ENCODE data around the gene TXNDC5. TPM values are rescaled to one million over a fixed set of nuclear protein-coding genes. Genes with fewer than 3 reads are reported as not detected.
"Not testable (repeated sequence)": the region's sequence is repeated elsewhere in the genome, so short reads cannot be mapped to it uniquely, and the experiment has no call there.

The TXNDC5 gene
- total and polyA plus RNA-seq, 9 donors = 88.0 to 272 (median 107) TPM

- no peak for DNase-seq
- Histone ChIP-seq H3K27me3 (no peaks in the 10 kb centered on the region), H3K36me3 (no peaks in the 10 kb centered on the region), H3K27ac (no peak overlapping the region), H3K4me1 (ENCODE audit: insufficient read depth) (no peaks in the 10 kb centered on the region), H3K9me3 (no peaks in the 10 kb centered on the region), H3K4me3 (no peak overlapping the region)
- TF ChIP-seq EP300 (IDR thresholded peaks at IDR 0.05) (no peak), POLR2A (IDR thresholded peaks at IDR 0.05) (no peak)
- TF ChIP-seq, protein P1, sequence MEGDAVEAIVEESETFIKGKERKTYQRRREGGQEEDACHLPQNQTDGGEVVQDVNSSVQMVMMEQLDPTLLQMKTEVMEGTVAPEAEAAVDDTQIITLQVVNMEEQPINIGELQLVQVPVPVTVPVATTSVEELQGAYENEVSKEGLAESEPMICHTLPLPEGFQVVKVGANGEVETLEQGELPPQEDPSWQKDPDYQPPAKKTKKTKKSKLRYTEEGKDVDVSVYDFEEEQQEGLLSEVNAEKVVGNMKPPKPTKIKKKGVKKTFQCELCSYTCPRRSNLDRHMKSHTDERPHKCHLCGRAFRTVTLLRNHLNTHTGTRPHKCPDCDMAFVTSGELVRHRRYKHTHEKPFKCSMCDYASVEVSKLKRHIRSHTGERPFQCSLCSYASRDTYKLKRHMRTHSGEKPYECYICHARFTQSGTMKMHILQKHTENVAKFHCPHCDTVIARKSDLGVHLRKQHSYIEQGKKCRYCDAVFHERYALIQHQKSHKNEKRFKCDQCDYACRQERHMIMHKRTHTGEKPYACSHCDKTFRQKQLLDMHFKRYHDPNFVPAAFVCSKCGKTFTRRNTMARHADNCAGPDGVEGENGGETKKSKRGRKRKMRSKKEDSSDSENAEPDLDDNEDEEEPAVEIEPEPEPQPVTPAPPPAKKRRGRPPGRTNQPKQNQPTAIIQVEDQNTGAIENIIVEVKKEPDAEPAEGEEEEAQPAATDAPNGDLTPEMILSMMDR (IDR thresholded peaks at IDR 0.05) = no peak
- WGBS, 3 donors = 88 to 93% (median 93%) methylated on average over 12 of the region's 12 CpGs
- intact Hi-C loops (cut with DNase I) = no loop called here
Observed at GRCh38 chr6:7893342-7893741, 17.2 kb downstream of the TXNDC5 start.

GRCh38 chr6:7892367-7892766 lies 18.2 kb downstream of the TXNDC5 start:
- H3K4me3 ChIP-seq; H3K9me3 ChIP-seq; H3K36me3 ChIP-seq; H3K27me3 ChIP-seq; intact Hi-C loops (cut with DNase I); H3K27ac ChIP-seq; DNase-seq; H3K4me1 ChIP-seq (ENCODE audit: insufficient read depth): not testable (repeated sequence)
- 92 to 94% (median 92%) methylated on average over 4 of the region's 4 CpGs for WGBS, 3 donors

- TF ChIP-seq, protein P1 (IDR thresholded peaks at IDR 0.05) = no peak
- TF ChIP-seq POLR2A (IDR thresholded peaks at IDR 0.05) (no peak), EP300 (IDR thresholded peaks at IDR 0.05) (no peak)
- WGBS, 3 donors = 67 to 77% (median 74%) methylated on average over 15 of the region's 15 CpGs
- no peak overlapping the region for H3K27ac ChIP-seq
- DNase-seq = no peak
- no peaks in the 10 kb centered on the region for H3K4me1 ChIP-seq (ENCODE audit: insufficient read depth)
- H3K4me3 ChIP-seq = no peak overlapping the region
- no peaks in the 10 kb centered on the region for H3K27me3 ChIP-seq
- intact Hi-C loops (cut with DNase I) = no loop called here
- H3K36me3 ChIP-seq = no peaks in the 10 kb centered on the region
- H3K9me3 ChIP-seq = no peaks in the 10 kb centered on the region
Observed at GRCh38 chr6:7891078-7891872, 19.3 kb downstream of the TXNDC5 start.

DNA sequence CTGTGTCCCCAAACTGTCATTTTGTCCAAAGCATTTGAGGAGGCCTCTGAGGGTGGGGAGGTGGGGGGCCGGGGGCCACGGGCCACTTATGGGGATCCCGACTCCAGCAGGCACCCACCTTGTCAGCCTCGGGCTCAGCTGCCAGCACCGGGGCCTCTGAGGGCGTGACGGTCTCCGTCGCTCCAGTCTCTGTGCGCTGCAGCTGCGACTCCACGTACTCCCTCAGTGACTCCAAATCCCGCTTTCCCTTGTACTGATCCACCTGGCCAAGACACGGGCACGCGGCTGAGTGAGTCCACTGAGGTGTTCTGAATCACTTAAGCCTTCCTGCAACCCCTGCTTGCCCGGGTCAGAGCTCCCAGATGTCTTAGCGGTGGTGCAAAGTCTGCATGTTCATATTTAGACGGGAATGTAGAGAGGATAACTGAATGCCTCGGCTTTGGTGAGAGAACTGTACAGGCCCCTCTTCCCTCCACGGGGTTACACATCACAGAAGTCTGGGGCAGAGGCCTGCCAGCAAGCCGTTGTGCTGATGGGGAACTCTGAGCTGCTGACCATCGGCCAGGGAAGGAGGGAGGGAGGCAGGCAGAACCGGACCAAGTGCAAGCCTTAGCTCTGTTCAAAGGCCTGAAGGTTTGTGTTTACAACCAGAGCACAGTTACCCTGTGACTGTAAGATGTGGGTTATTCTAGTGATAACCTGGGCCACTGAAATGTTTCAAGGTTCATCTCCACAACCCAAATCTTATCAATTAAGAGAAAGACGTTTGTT lies 21.8 kb downstream of the TXNDC5 start:
- Histone ChIP-seq H3K27ac (no peak overlapping the region), H3K27me3 (no peaks in the 10 kb centered on the region), H3K9me3 (no peaks in the 10 kb centered on the region), H3K4me1 (ENCODE audit: insufficient read depth) (no peaks in the 10 kb centered on the region), H3K36me3 (peaks cover 2% of the 10 kb centered on the region), H3K4me3 (no peak overlapping the region)
- intact Hi-C loops (cut with DNase I) = no loop called here
- TF ChIP-seq POLR2A (IDR thresholded peaks at IDR 0.05) = no peak
- TF ChIP-seq, protein P1 (IDR thresholded peaks at IDR 0.05) = no peak
- no peak for TF ChIP-seq EP300 (IDR thresholded peaks at IDR 0.05)
- WGBS, 3 donors = 85 to 89% (median 85%) methylated on average over 25 of the region's 25 CpGs
- no peak for DNase-seq
